Fibroblast of pulmonary artery (primary cell): ENCODE results near the gene SFXN3.

Experiments used
- DNase-seq: peaks from one replicate; pipeline ENCODE4 v3.0.0-alpha.2; 2010; ENCODE audit warnings: low read depth
- H3K4me3 ChIP-seq: replicated peaks from 2 replicates; pipeline ENCODE4 v1.5.1; 2011; ENCODE audit warnings: low read depth, mild to moderate bottlenecking, control low read depth, low read length, moderate library complexity
- CTCF ChIP-seq: IDR thresholded peaks from 2 replicates; pipeline ENCODE4 v1.5.1; 2011; ENCODE audit warnings: mild to moderate bottlenecking, control low read depth, low read length, inconsistent platforms; ENCODE audit errors: missing control alignments

Gene SFXN3

GRCh38 chr10:101065481-101066145 lies 34.6 kb downstream of the SFXN3 start:
- TF ChIP-seq CTCF: no peak
- peak overlapping the region; percentile 42 for H3K4me3 ChIP-seq
- no peak for DNase-seq

- TF ChIP-seq CTCF: peak; percentile 48
- peak; percentile 54 for DNase-seq
Measured at GRCh38 chr10:101066146-101066895, 35.3 kb downstream of the SFXN3 start.

GRCh38 chr10:101066896-101067355 lies 35.9 kb downstream of the SFXN3 start:
- H3K4me3 ChIP-seq: peak overlapping the region; percentile 56
- DNase-seq: no peak
- no peak for TF ChIP-seq CTCF

More at GRCh38 chr10:101066146-101066895, 35.3 kb downstream of the SFXN3 start:
- H3K4me3 ChIP-seq: peak overlapping the region; percentile 42

GRCh38 chr10:101067356-101068083 lies 36.5 kb downstream of the SFXN3 start:
- DNase-seq: peak; percentile 86
- H3K4me3 ChIP-seq: peak overlapping the region; percentile 56
- peak; percentile 88 for TF ChIP-seq CTCF

GRCh38 chr10:101069441-101069840 lies 38.4 kb downstream of the SFXN3 start:
- no peak overlapping the region for H3K4me3 ChIP-seq
- no peak for DNase-seq
- TF ChIP-seq CTCF: no peak

- DNase-seq: no peak
- H3K4me3 ChIP-seq: no peak overlapping the region
- TF ChIP-seq CTCF: no peak
Measured at GRCh38 chr10:101070098-101070497, 39.1 kb downstream of the SFXN3 start.
